GM21423 (cell line): ENCODE measurements around the gene TNRC6C.
"Not testable (repeated sequence)": the region's sequence is repeated elsewhere in the genome, so short reads cannot be mapped to it uniquely, and the experiment has no call there.

Source experiments
- ATAC-seq: cut with Tn5 transposase; IDR thresholded peaks from one replicate; pipeline ENCODE4 v1.9.1; 2021; ENCODE audit warnings: mild to moderate bottlenecking, moderate library complexity; ENCODE audit not compliant: unreplicated experiment

Gene TNRC6C

GRCh38 chr17:77930780-77931768, 27.4 kb upstream of the TNRC6C start:
- ATAC-seq = no peak

GRCh38 chr17:77933777-77934398, 24.6 kb upstream of the TNRC6C start:
- no peak for ATAC-seq

- ATAC-seq = no peak
Observed at GRCh38 chr17:77935121-77935571, 23.4 kb upstream of the TNRC6C start.

GRCh38 chr17:77935744-77936143, 22.8 kb upstream of the TNRC6C start:
- ATAC-seq = not testable (repeated sequence)

GRCh38 chr17:77936881-77937280, 21.6 kb upstream of the TNRC6C start:
- no peak for ATAC-seq

- no peak for ATAC-seq
Observed at GRCh38 chr17:77941004-77941403, 17.5 kb upstream of the TNRC6C start.

- no peak for ATAC-seq
Observed at GRCh38 chr17:77942112-77942988, 16.2 kb upstream of the TNRC6C start.

GRCh38 chr17:77943971-77944370, 14.5 kb upstream of the TNRC6C start:
- no peak for ATAC-seq

GRCh38 chr17:77944390-77945222, 13.9 kb upstream of the TNRC6C start:
- ATAC-seq = no peak

- no peak for ATAC-seq
Observed at GRCh38 chr17:77946900-77947645, 11.4 kb upstream of the TNRC6C start.

GRCh38 chr17:77948690-77949114, 9.8 kb upstream of the TNRC6C start:
- ATAC-seq = no peak

- ATAC-seq = no peak
Observed at GRCh38 chr17:77951123-77951522, 7.4 kb upstream of the TNRC6C start.

GRCh38 chr17:77952368-77952767, 6.1 kb upstream of the TNRC6C start:
- no peak for ATAC-seq

GRCh38 chr17:77957235-77957856, 1.2 kb upstream of the TNRC6C start:
- ATAC-seq = no peak

- peak; percentile 14 for ATAC-seq
Observed at GRCh38 chr17:77958716-77959125, 218 bp downstream of the TNRC6C start.

GRCh38 chr17:77959126-77959925, 823 bp downstream of the TNRC6C start:
- ATAC-seq = no peak

GRCh38 chr17:77959926-77960521, 1.5 kb downstream of the TNRC6C start:
- no peak for ATAC-seq

- no peak for ATAC-seq
Observed at GRCh38 chr17:77961741-77962140, 3.2 kb downstream of the TNRC6C start.
